Fibroblast of mammary gland (primary cell): ENCODE results near the gene DDX31.
A peak's percentile ranks its signal among the peaks of the same experiment; 100 is the strongest.

Experiments used
- DNase-seq: peaks from one replicate; pipeline ENCODE4 v3.0.0-alpha.2; 2010; ENCODE audit warnings: low read depth
- H3K4me3 ChIP-seq: 2 replicates; pipeline ENCODE4 v1.5.1; 2011; ENCODE audit warnings: low read depth, mild to moderate bottlenecking, low read length, moderate library complexity; ENCODE audit not compliant: control insufficient read depth
- CTCF ChIP-seq: conservative IDR thresholded peaks from 2 replicates; pipeline ENCODE4 v1.5.1; 2011; ENCODE audit warnings: low read depth, low read length, inconsistent platforms; ENCODE audit not compliant: control insufficient read depth, insufficient read depth

The DDX31 gene

GRCh38 chr9:132631685-132632084, 38.1 kb downstream of the DDX31 start:
- H3K4me3 ChIP-seq: no peak overlapping the region
- TF ChIP-seq CTCF: no peak
- DNase-seq: no peak

GRCh38 chr9:132631280-132631679, 38.5 kb downstream of the DDX31 start:
- peak; percentile 11 for TF ChIP-seq CTCF
- no peak overlapping the region for H3K4me3 ChIP-seq
- peak; percentile 79 for DNase-seq

GRCh38 chr9:132630811-132631210, 39.0 kb downstream of the DDX31 start:
- no peak for DNase-seq
- no peak for TF ChIP-seq CTCF
- H3K4me3 ChIP-seq: no peak overlapping the region

- TF ChIP-seq CTCF: no peak
- DNase-seq: no peak
- no peak overlapping the region for H3K4me3 ChIP-seq
Measured at GRCh38 chr9:132630116-132630515, 39.7 kb downstream of the DDX31 start.

- no peak for TF ChIP-seq CTCF
- no peak for DNase-seq
Measured at GRCh38 chr9:132628746-132629145, 41.0 kb downstream of the DDX31 start.

GRCh38 chr9:132627594-132627993, 42.2 kb downstream of the DDX31 start:
- no peak for DNase-seq
- no peak overlapping the region for H3K4me3 ChIP-seq
- no peak for TF ChIP-seq CTCF

More at GRCh38 chr9:132628746-132629145, 41.0 kb downstream of the DDX31 start:
- H3K4me3 ChIP-seq: no peak overlapping the region

- DNase-seq: no peak
- H3K4me3 ChIP-seq: no peak overlapping the region
- no peak for TF ChIP-seq CTCF
Measured at GRCh38 chr9:132627106-132627505, 42.7 kb downstream of the DDX31 start.
